Erythroblast (primary cell): Measurements from ENCODE around the gene TNFSF15.

Experiments used
- DNase-seq, 2 experiments: peaks; one replicate each; lab custom pipeline; 2025; lab: John Stamatoyannopoulos, UW
- GATA1 ChIP-seq: IDR thresholded peaks from 2 replicates; pipeline ENCODE4 v1.6.1; 2011; ENCODE audit warnings: low read depth, mild to moderate bottlenecking, control low read depth, low read length, moderate library complexity
- POLR2A ChIP-seq: IDR thresholded peaks from 2 replicates; pipeline ENCODE4 v1.6.1; 2011; ENCODE audit warnings: mild to moderate bottlenecking, low read length

Gene TNFSF15

DNA sequence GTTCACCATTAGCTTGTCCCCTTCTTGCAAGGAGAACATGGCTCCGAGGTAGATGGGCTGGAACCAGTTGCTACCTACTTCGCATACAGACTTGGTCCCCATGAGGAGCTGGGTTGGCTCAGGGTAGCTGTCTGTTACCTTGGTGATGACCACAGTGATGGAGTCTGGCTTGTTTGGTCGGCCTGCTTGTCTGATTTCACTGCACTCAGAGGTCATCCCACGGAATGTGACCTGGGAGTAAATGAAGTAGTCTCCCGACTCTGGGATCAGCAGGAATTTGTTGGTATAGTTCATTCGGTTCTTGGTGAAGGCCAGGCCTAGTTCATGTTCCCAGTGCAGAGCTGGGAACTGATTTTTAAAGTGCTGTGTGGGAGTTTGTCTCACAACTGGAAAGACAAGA lies 15.3 kb downstream of the TNFSF15 start:
- DNase-seq, result no peak

GRCh38 chr9:114789006-114789405 lies 16.8 kb downstream of the TNFSF15 start:
- TF ChIP-seq POLR2A (no peak), GATA1 (no peak)
- no peak for DNase-seq

More for the DNA sequence above, 15.3 kb downstream of the TNFSF15 start:
- TF ChIP-seq GATA1, result no peak
- TF ChIP-seq POLR2A, result no peak

- no peak for DNase-seq
- TF ChIP-seq GATA1 (no peak), POLR2A (no peak)
These were observed 17.9 kb downstream of the TNFSF15 start for GRCh38 chr9:114787781-114788498.

DNA sequence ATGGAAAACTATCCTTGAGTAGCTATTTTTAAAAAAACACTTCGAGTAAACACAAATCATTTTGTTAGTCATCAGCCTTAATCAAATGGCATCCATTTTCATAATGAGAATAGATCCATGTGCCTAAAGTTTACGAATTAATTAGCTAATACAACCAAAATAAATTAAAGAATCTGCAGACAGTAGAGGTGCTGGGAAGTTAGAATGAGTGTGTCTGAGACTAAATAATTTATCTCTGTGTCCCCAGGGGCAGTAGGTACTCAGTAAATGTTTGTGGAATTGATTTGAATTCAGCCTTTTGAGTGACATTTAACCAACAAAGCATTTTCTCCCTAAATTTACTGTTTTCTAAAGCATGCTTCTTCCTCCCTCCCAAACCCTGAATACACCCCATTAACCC lies 18.6 kb downstream of the TNFSF15 start:
- DNase-seq, result no peak
- TF ChIP-seq GATA1 (no peak), POLR2A (no peak)

GRCh38 chr9:114785866-114786650 lies 19.8 kb downstream of the TNFSF15 start:
- no peak for DNase-seq
- TF ChIP-seq POLR2A (no peak), GATA1 (no peak)

DNA sequence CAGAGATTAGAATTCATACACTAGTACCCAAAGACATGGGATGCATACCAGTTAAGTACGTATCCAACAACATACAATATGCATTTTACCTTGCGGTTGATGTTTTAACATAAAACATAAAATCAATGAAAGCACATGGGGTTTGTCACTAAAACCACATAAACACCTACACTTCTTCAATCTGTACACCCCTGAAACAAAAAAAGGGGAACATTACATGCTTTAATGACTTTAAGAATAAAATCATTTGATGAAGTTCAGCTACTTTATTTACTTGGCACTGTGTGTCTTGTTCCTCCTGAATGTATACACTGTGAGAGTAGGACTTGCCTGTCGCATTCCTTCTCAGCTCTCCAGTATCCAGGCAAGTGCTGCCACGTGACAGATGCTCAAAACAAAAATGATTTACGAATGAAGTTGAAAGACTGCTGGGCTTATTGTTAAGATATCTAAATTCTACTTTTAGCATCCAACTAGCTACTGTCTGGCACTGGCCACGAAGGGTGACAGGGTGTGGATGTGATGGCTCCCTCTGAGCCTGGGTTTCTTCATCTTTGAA lies 21.0 kb downstream of the TNFSF15 start:
- TF ChIP-seq POLR2A (no peak), GATA1 (no peak)
- no peak for DNase-seq

GRCh38 chr9:114782586-114782985 lies 23.3 kb downstream of the TNFSF15 start:
- TF ChIP-seq GATA1 (no peak), POLR2A (no peak)
- DNase-seq, result no peak

DNA sequence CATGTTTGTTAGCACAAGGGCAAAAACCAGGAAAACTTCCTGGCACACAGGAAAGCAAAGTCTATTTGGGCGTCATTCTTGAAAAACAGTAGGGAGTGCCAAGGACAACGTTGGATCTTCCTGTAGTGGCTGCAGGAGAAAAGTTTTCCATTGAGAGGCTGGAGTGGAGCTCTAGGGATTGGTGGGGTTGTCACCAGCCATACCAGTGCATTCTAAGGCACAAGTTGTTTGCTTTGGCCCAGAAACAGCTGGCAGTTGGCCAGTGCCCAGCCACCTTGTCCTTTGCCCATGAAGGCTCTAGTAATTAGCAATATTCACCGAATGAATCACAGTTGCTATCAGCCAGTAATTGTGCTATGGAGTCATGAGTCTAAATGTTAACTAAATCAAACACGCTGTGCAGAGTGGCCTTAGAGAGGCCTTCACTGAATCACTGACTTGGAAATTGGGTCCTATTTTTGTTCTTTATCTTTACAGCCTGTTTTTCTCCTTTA lies 26.4 kb downstream of the TNFSF15 start:
- no peak for TF ChIP-seq GATA1
- TF ChIP-seq POLR2A, result no peak
- no peak for DNase-seq

GRCh38 chr9:114777821-114778609 lies 27.8 kb downstream of the TNFSF15 start:
- TF ChIP-seq POLR2A (no peak), GATA1 (no peak)
- no peak for DNase-seq

DNA sequence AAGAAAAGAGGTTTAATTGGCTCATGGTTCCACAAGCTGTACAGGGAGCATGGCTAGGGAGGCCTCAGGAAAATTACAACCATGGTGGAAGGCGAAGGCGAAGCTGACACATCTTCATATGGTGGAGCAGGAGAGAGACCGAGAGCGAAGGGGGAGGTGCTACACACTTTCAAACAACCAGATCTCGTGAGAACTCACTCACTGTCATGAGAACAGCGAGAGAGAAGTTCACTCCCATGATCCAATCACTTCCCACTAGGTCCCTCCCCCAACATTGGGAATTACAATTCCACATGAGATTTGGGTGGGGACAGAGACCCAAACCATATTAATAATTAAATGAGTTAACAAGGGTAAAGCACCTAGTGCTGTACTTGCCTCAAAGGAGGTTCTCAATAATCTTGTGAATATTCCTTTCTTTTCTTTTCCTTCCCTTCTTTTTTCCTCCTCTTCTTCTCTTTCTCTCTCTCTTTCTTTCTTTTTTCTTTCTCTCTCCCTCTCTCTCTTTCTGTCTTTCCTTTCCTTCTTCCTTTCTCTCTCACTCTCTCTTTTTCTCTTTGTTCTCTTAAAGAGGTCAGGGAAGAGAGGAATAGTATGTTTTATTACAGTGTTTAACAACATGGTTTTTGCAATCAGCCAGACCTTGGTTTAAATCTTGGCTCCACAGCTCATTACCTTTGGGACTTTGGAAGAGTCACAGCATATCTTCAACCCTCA lies 29.0 kb downstream of the TNFSF15 start:
- DNase-seq, result no peak
- TF ChIP-seq GATA1 (no peak), POLR2A (no peak)

- DNase-seq, result no peak
- no peak for TF ChIP-seq POLR2A
- no peak for TF ChIP-seq GATA1
These were observed 29.9 kb downstream of the TNFSF15 start for GRCh38 chr9:114775981-114776380.

DNA sequence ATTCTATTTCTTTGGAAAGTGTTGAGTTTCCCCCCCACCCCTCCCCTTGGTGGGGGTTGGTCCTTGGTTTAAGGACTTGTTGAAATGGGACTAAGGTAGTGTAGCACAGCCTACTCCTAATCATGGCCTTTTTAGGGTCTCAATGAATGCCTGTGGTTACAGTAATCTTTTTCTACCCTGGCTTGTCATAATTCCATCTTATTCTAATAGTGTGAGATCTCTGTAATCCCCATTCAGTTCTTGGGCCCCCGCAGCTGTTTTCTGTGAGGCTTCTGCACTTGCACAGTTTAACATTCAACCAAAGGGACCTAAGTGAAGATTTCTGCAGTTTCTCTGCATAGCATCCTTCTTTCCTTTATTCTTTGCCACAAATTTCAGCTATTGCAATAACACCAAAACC lies 30.7 kb downstream of the TNFSF15 start:
- TF ChIP-seq GATA1 (no peak), POLR2A (no peak)
- DNase-seq, result no peak

DNA sequence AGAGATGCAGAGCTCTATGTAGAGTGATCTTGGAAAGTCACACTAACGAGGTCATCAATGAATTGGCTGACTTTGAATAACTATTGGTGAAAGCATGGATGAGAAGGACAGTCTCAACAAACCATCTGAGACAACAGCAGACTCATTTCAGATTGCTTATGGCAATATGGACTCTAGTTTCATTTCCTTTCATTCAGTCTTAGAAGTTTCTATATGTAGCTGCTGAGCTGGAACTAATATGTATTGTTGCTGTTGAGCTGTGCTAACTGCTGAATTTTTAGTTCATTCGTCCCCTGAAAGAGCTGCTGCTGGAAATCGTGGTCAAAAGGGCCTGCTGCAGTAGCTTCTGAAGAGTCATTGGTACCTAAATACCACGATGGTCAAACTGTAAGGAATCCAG lies 31.3 kb downstream of the TNFSF15 start:
- no peak for DNase-seq
- no peak for TF ChIP-seq GATA1
- no peak for TF ChIP-seq POLR2A
